HG03039 (cell line): ENCODE results near the gene FAM53A.
"Not testable (repeated sequence)": the region's sequence is repeated elsewhere in the genome, so short reads cannot be mapped to it uniquely, and the experiment has no call there.

ENCODE experiments used
- ATAC-seq: cut with Tn5 transposase; IDR thresholded peaks from one replicate; pipeline ENCODE4 v1.9.1; 2021; ENCODE audit warnings: mild to moderate bottlenecking, moderate library complexity; ENCODE audit not compliant: unreplicated experiment

Gene FAM53A

DNA sequence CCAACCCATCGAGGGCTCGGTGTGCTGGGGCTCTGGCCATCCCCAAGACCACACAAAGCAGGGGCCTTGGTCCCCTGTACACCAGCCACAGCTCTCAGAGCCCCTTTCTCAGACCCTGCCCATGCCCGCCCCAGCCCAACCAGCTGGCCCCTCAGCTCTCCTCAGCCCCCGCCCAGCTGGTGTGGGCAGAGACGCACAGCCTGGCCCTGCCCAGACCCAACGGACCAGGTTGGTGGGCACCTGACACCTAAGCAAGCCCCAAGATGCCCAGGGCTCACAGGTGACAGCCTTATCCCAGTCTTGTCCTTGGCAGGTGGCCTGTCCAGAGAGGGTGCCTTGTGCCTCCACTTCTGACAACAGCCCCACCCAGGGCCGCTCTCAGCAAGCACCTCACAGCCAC is 42.4 kb downstream of the FAM53A start:
- no peak for ATAC-seq

DNA sequence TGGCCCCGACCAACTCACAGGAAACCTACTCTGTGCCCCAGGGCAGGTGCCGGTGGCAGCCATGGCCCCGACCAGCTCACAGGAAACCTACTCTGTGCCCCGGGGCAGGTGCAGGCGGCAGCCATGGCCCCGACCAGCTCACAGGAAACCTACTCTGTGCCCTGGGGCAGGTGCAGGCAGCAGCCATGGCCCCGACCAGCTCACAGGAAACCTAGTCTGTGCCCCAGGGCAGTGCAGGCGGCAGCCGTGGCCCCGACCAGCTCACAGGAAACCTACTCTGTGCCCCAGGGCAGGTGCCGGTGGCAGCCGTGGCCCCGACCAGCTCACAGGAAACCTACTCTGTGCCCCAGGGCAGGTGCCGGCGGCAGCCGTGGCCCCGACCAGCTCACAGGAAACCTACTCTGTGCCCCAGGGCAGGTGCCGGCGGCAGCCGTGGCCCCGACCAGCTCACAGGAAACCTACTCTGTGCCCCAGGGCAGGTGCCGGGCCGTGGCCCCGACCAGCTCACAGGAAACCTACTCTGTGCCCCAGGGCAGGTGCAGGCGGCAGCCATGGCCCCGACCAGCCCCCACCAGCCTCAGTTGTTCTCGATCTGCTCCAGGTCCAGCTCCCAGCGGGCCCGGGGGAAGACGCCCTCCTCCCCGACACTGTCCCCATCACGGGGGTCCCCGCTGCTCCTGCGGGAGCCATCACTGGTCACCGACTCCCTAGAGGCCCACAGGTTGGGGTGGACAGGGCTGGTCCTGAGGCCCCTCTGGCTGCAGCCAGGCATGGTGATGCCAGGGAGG is 43.2 kb downstream of the FAM53A start:
- ATAC-seq, result not testable (repeated sequence)

DNA sequence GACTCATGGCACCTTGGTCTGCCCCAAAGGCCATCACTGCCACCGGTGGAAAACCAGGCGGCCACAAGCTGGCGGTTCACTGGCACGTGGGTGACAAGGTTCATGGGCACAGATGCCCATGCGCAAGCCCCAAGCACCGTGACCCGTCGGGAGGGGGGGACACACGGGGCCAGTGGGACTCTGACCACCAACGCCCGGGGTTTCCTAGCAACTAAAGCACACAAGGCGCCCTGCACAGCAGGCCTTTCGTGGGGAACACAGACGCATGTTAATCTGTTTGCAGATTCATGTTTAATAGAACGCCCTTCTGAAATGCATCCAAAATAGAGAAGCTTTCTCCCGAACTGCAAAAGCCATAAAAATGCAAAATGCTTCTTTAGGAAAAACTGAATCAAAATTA is 43.9 kb downstream of the FAM53A start:
- ATAC-seq, result no peak

DNA sequence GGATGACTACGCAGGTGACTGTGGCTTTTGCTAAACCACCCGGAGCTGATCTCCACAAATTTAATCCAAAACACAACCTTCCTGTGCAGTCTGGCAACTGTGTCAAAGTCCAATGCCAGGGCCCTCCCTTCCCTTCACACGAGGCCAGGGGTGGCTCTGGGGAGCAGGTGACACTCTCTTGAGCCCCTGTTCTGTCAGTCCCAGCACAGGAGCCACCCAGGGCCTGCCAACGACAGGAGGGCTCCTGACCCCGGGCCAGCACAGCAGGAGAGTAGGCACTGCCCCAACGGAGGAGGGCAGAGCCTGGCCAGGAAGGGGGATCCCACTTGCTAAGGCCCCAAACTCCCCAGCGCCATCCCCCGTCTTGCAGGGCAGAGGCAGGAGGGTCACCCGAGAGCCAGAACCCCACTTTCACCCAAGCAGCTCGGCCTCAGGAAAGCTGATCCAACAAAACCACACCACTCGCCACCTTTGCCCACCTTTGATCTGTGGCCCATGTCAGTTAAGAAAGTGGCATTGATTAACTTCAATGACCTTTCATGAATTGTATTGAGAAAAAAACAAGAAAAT is 44.7 kb downstream of the FAM53A start:
- no peak for ATAC-seq

DNA sequence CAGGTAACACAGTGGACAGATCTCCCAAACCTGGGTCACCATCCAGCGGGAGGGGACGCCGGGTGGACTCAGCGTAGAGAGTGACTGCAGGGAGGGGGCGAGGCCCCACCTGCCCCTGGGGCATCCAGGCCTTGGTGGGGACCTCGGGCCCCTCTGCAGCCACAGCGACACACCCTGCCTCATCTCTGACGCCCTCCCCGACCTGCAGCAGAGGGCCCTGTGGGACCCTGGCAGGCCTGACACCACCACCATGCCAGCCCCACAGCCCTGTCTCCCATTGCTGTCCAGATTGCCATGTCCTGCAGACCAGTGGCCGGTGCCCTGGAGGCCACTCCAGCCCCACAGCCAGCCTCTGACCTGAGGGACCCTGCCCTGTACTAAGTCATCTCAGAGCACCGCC is 45.2 kb downstream of the FAM53A start:
- ATAC-seq, result no peak

DNA sequence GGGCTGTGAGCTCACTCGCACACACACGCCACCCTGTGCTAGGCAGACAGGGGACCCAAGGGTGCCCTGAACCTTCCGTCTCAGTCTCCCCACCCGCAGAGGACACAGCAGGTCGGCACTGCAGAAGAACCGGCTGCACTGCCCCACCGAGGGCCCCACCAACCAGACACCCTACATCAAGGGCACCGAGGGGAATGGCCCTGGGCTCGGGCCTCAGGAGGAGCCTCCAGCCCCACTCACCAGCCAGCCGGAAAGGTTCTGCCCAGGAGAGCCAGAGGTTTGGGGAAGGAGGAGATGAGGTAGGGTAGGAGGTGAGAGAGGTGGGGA is 45.9 kb downstream of the FAM53A start:
- no peak for ATAC-seq

DNA sequence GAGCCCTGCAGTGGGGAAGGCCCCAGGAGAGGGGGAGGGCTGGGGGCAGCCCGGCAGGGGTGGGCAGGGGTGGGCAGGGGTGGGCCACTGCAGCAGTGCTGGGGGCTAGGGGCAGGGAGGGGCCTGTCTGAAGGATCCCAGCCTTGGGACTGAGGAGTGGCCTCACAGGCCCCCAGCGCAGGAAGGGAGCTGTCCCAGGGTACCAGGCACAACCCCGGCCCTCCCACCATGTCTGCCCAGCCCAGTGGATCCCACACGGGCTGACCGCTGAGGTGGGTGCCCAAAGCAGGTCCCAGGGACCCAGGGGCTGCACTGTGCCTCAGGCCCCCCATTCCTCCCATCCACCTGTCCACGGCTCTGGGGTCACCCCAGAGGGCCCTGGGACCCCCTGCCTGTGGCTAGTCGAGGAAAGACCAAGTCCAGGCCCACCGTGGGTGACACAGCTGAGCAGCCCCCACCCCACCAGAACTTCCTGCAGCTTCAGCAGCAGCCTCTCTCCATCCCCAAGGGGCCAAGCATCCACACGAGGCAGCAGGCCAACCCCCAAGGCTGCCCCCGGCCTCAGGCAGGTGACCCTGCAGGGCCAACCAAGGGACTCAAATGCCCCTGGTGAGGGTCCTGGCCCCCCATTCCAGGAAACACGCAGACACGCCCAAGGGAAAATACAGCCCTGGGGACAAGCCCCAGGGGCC is 46.4 kb downstream of the FAM53A start:
- no peak for ATAC-seq

DNA sequence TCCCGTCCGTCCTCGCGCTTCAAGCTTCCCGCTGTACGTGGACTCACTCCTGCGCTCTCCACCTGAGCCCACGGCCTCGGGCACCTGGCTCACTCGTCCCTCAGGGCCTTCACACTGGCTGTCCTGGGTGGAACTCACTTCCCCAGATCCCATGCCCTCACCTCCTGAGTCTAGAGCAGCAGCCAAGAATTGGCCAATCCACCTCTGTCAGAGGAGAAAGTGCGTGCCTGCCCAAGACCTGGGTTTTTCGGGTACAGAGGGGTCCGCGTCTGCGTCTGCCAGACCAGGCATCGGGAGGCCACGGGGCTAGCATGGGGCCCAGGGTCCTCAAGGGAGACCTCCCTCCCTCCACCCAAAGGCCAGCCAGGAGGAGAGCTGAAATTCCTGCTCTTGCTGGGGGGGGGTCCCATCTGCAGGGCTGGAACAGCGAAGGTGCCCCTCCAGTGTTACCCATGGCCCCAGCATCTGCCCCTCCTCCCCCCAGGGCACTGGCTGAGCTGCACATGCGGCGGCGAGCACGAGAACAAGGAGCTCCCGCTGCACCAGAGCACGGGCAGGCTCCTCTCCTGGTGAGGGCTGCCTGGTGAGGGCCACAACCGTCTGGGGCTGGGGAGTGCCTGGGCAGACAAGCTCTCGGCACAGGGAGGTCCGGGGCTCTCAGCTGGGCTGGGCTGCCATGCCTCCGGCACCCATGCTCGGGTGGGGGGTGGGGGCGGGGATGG is 47.5 kb downstream of the FAM53A start:
- no peak for ATAC-seq

DNA sequence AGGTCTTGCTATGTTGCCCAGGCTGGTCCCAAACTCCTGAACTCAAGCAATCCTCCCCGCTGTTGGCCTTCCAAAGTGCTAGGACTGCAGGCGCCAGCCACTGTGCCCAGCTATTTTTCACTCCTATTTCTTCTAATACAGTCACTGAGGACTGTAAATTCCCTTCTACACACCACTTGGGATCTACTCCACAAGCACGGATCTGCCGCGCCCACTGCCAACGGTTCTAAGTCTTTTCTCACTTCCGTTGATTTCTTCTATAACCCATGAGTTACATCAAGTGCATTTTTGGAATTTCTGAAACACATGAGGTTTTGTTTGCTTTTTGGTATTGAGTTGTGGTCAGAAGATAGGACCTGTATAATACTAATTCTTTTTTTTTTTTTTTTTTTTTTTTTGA is 48.6 kb downstream of the FAM53A start:
- ATAC-seq, result no peak

DNA sequence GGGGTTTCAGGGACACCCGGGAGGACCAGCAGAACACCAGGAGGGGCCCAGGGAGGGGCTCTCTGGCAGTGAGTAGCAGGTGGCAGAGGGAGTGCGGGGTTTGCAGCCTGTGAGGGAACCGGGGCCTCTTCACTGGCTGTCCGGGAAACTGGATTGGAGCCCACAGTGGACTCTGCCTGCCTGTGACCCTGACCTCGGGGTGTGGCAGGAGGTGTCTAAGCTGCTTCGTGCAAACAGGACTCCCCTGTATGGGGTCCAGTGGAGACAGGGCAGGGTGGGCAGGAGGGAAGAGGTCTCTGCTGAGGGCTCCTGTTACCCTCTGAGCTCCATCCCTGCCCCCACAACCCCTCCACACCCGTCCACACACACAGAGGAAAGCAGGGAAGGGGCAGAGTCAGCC is 50.1 kb downstream of the FAM53A start:
- no peak for ATAC-seq

DNA sequence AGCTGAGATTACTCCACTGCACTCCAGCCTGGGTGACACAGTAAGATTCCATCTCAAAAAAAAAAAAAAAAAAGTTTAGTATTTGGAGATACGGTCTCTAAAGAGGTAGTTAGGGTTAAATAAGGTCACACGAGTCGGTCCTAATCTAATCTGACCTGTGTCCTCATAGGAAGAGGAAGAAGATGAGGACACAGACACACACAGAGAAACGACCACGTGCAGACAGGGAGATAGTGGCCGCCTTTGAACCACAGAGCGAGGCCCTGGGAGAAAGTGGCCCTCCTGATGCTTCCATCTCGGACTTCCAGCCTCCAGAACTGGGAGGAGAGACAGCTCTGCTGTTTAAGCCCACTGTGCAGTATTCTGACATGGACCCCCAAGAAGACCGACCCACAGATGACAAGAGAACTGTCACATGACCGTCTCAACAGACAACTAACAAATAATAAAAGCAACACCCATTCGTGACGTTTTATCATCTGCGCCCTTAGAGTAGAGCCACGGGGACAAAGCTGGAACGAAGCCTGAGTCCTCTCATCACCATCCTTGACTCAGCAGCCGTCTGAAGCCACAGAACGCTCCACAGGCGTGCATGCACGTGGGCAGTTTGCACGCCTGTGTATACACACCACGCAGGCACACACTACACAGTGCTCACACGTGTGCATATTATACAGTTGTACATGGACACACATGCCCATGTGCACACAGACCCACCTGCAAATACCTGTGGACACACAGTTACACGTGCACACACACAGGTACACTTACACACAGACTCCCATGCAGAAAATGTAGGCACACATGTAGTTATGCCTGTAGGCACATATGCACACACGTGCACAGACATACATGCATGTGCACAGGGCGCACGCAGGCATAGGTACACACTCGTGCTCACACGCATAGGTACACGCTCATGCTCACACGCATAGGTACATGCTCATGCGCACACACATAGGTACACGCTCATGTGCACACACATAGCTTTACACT is 51.7 kb downstream of the FAM53A start:
- ATAC-seq, result no peak

DNA sequence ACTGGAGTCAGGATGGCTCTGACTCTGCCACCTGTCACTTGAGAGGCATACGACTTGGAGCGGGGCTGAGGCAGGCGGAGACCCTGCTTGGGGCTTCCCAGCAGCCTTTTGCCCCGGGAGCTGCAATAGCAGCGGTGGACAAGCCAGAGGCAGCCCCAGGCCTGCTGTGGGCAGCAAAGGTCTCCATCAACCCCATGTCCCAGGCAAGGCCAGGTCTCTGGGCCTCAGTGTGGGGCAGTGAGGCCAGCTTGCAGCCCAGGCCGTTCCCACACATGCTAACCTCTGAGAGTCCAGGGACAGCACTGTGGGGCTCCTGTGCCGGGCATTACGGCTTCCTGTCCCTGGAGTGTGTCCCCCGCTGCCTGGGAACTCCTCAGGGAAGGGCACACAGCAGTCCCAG is 53.0 kb downstream of the FAM53A start:
- ATAC-seq, result no peak

DNA sequence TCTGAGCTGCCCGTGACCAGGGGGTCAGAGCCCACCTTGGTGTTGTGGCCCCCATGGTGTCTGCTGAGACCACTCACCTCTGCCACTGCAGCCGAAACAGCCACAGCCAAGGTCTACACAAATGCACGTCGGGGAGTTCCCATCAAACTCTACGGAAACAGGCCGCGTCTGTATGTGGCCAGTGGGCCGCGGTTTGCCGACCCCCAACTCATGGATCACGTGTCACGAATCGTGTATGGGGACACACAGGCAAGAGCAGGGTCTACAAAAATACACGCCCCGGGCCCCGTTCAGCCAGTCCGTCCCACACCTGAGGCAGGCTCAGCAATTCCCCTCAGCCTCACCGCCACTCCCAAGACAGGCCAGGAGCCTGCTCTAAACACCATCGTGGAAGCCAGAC is 53.8 kb downstream of the FAM53A start:
- ATAC-seq, result no peak

DNA sequence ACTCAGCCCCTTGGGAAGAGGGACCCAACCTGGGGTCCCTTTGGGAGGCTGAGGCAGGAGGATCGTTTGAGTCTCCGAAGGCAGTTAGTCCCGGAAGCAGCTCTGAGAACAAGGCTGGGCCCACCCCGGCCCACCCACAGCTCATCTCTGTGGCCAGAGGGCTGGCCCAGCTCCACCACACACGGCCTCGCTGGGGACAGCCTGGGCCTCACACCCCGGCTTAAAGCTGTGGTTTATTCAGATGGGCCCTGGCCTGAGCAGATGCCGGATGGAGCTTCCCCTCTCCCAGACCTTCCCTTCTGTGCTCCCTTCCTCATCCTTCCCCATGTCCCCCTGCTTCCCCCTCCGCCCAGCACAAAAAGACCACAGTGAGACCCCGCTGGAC is 54.4 kb downstream of the FAM53A start:
- ATAC-seq, result no peak

DNA sequence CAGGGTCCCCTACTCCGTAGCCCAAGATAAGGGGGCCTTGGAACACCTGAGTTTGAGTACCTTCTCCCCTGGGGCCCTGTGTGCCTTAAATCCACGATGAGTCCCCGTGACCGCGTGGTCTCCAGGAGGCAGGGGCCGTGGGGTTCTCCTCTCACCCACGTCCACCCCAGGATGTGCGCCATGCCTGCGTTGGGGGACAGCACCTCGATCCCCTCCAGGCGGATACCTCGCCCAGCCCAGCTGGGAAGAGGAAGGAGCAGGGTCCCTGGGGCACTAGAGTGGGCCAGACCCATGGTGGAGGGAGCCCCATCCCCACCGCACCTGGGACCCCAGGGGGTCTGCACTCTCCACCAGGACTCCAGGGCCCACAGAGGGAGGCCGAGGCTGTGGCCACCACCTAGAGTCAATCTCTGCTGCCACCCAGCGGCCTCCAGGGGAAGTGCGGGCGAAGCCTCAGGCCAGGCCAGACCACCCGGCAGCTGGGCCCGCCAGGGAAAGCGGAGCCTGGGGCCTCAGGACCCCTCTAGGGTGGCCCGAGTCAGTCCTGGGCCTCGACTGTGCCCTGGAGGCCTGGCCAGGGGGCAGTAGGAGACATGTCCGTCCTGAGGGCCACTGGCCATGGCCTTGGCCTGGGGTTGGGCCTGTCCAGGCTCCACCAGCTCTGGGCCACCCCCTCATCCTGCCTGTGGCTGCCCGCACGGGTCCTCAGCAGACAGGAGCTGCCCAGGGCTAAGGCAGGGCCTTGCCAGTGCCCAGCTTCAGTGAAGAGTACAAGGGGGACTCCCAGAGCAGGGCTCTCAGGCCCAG is 55.0 kb downstream of the FAM53A start:
- no peak for ATAC-seq

DNA sequence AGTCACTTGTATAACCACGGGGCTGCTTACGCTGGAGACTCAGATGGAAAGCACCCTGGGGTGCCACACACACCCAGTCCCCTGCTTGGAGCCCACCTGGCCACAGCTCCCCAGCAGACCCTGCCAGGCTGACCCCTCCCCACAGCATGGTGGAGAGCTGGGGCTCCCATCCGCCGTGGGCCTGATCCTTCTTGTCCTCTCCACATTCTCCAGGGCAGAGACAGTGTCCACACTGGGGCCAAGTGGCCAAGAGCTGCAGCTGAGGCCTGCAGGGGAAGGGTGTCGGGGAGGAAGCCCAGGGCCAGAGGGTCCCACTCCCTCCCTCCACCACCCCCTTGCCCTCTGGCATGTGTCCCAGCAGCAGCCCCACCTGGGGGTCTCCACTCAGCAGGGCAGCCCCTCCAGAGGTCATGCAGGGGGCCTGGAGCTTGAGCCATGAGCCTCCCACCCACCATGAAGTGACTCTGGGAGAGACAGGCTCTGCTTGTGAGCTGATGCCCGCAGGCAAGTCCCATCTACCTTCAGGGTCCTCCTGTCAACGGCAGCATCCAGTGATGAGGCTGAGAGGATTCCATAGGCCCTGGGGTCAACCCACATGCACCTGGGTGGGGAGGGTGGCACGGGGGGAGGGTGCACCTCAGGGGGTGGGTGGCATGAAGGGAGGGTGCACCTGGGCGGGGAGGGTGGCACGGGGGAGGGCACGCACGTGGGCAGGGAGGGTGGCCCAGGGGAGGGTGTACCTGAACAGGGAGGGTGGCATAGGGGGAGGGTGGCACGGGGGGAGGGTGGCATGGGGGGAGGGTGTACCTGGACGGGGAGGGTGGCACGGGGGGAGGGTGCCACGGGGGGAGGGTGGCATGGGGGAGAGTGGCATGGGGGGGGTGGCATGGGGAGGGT is 56.4 kb downstream of the FAM53A start:
- ATAC-seq, result no peak

DNA sequence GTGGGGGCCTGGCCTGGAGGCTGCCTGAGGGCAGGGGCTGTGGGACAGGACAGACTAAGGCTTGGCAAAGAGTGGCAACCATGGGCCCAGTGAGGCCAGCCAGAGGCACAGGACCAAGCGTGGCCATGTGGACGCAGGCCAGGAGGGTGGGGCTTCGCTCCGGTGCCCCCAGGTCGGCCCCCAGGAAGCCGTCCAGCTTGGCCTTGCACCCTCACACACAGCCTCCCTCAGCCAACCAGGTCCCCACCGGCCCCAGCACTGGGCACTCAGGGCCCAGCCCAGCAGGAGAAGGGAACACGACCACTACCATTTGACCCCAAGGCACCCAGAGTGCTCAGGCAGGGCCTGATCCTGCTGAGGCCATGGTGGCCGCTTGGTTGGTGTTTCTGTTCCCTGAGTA is 57.2 kb downstream of the FAM53A start:
- no peak for ATAC-seq

DNA sequence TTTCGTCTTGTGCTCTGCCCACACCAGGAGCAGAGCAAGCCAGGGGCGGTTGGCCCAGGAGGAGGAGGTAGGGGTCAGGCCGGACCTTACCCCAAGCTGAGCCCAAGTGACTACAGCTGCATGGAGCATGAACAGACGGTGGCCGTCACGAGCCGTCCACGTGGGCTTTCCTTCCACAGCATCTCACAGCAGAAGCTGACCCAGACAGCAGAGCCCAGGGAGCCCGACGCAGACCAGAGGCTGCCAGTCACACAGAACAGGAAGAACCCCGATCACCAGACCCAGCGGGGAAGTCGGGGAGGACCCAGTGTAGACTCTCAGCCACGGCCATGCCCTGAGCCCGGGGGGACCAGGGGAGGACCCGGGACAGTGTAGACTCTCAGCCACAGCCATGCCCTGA is 58.0 kb downstream of the FAM53A start:
- ATAC-seq, result no peak
